ENCODE measurements around the gene OR2Y1.
A peak's percentile ranks its signal among the peaks of the same experiment; 100 is the strongest.
"Not testable (repeated sequence)": the region's sequence is repeated elsewhere in the genome, so short reads cannot be mapped to it uniquely, and the experiment has no call there.

OR2Y1 gene

DNA sequence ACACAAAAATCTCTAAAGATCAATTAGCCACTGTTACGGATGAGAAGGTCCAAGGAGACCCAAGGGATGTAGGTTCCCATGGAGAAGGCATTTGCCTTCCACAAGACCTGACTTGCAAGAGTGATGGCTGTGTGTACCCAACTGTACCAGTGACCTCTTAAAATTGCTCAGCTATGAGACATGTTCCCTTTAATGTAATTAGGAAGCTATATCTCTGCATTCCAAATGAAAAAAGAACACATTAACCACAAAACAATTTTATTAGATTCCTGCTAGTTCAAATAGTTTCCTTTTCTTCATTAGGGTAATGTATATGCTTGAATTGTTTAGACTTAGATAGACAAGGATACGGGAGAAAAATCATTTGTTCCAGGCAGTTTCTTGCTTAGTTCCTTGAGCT, 3.3 kb downstream of the OR2Y1 start:
- DNase-seq, result no peak

DNA sequence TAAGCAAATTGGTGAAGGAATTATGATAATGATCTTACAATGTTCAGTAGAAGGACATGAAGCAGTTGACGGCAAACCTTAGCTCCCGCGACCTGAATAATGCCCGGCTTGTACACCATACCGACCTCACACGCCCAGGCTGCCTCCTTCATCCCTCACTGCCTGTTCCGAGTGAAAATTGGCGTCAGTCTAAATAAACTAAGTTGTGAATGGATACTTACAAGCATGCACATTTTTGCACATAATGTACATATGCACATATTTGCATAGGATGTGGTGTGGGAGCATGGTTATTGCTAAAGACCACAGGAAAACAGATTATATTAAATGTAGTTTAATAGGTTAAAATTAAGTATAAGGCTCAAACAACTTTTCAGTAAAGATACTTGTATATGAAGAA, 14.9 kb downstream of the OR2Y1 start:
- DNase-seq, result no peak

DNA sequence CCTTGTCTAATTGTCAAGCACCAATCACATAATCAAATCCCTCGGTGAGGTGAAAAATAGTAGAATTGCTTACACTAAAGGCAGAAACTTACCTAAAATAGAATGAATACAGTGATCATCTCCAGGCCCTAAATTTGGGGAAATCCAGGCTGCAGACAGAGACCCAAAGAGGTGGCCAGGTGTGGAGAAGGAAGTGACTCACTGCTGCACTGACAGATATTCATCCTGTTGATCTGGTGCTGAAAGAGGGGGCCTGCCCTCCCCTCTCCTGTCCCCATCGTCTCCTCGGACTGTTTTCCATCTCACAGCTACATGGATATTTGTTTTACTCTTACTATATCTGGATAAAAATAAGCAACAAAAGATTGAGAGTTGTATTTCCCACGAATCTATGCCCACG, 15.9 kb downstream of the OR2Y1 start:
- DNase-seq, result no peak

DNA sequence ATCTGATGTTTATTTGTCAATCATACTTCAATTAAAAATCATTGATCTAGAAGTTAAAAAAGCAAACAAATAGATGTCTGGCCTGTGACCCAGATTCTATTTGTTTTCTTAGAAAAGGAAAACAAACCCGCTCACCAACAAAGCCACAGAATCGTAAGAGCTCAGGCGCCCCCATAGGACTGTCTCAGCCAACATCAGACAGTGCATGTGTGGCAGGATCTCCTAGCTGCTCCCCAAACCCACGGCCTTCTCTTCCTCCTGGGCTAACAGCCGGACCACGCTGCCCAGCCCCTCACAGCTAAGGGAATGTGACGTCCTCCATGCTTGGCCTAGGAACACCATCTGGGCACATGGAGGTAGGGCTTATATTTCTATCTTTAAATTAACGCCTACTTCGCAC, 19.4 kb downstream of the OR2Y1 start:
- DNase-seq, result no peak

DNA sequence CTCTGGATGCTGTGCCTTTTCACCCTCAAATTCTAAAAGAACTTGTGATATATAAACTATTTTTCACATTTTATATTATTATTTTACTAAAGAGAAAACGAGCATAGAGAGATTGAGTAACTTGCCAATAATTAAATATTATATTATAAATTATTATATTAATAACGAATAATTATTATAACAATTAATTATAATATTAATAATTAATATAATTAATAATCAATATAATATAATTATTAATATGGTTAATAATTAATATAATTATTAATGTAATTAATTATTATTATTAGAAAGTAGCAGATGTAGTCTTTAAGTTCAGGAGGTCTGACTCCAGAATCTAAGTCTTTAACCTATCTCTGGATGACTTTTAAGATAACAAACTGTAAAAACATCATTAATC, 20.1 kb downstream of the OR2Y1 start:
- no peak for DNase-seq

- peak; percentile 24 for DNase-seq
These were observed 20.9 kb downstream of the OR2Y1 start for GRCh38 chr5:180718810-180719453.

DNA sequence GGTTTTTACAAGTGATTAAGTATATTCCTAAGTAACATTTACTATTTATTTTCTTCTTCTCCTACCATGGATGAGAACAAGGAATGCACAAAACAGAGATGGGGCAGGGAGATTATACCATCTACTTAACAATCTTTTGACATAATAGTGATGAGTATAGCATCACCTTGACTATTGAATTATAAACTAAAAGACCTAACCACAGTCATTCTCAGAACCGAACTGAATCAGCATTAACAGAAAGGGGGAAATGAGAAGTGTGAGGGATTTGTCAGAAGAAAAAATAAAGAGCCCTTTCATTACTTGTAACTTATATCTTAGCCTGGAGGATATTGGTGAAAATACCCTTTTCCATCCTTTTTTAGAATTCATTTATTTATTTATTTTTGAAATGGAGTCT, 21.9 kb downstream of the OR2Y1 start:
- DNase-seq, result no peak

- no peak for DNase-seq
These were observed 35.5 kb downstream of the OR2Y1 start for GRCh38 chr5:180704362-180704761.

DNA sequence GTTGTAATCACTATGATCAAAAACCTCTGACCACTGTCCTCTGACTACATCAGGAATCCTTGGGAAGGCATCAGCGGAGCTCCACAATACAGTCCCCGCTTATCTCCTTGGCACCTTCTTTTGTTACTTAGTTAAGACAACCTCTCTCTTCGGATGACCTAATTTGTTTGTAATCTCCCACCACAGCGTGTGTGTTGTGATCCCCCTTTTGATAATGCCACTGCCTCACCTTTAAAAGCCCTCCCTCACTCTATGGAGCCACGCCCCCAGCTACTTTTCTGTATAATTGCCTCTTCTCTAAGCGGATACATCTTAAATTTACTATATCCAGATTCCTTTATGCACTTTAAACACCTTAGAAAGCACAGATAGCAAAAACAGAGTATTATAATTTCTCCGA, 35.9 kb downstream of the OR2Y1 start:
- no peak for DNase-seq

DNA sequence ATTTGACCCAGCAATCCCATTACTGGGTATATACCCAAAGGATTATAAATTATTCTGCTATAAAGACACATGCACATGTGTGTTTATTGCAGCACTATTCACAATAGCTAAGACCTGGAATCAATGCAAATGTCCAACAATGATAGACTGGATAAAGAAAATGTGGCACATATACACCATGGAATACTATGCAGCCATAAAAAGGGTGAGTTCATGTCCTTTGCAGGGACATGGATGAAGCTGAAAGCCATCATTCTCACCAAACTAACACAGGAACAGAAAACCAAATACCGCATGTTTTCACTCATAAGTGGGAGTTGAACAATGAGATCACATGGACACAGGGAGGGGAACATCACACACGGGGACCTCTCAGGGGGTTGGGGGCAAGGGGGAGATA, 36.5 kb downstream of the OR2Y1 start:
- DNase-seq, result not testable (repeated sequence)

DNA sequence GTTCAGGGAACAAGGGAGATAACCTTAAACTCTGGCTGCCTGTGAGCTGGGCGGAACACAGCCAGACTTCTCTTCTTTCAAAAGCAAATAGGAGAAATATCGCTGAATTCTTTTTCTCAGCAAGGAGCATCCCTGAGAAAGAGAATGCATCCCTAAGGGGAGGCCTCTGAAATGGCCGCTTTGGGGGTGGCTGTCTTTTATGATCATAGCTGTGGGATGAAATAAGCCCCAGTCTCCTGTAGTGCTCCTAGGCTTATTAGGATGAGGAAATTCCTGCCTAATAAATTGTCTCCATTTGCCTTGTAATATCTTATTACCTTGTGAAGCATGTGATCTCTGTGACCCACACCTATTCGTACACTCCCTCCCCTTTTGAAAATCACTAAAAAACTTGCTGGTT, 39.4 kb downstream of the OR2Y1 start:
- DNase-seq, result not testable (repeated sequence)

DNA sequence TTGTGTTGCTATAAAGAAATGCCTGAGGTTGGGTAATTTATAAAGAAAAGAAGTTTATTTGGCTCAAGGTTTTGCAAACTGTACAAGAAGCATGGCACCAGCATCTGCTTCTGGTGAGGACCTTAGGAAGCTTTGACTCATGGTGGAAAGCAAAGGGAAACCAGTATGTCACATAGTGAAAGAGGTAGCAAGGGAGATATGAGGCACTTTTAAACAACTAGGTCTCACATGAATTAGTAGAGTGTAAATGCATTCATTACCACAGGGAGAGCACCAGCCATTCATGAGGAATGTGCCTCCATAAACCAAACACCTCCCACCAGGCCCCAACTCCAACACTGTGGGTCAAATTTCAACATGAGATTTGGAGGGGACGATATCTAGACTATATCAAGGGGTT, 40.8 kb downstream of the OR2Y1 start:
- DNase-seq, result no peak

DNA sequence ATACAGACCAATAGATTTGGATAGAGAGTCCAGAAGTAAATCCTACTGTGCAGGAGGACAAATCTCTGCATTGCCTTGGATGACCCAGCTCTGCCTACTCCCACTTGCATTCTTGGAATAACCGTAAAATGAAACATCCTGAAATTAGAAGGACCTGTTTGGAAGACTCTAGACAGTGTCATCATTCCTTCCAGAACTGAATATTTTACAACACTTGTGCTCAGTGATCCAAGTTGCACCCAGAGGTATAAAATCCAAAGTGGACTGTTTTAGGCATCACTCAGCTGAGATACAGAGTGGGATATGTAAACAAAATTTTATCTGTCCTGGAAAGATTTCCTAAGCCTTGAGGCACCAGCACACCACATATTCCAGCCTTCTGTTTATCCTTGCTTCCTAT, 43.7 kb downstream of the OR2Y1 start:
- no peak for DNase-seq

DNA sequence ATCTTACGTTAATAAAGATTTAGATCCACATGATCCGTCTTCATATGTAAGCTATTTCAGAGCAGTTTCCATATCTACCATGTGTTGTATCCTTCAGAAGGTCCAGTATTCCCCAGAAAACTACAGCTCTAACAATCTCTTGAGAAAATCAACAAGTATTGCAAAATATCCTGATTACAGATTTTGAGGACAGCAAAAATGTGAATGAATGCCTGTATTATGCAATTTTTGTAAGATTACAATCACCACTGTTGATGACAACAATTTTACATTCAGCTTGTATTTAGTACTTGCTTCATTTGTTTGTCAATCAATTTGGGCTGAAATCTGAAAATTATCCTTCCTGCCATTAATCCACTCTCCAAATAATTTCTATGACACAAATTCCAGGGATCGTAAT, 47.4 kb downstream of the OR2Y1 start:
- DNase-seq, result no peak

DNA sequence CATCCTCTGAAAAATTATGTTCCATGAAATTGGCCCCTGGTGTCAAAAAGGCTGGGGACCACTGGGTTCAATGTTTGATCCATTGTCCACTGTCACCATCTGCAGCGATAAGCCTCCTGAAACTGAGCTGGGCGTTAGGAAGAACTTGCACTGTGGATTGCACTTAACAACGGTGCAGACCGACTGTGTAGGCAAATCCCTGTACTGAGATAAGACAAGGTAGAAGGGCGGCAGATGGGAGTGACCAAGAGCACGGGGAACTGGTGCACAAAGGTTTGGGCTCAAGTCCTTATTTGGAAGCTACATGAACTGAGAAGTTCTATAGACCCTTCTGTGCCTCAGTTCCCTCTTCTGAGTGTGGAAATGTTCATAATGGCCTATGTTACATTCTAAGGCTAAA, 48.8 kb downstream of the OR2Y1 start:
- DNase-seq, result no peak

GRCh38 chr5:180690562-180690961, 49.3 kb downstream of the OR2Y1 start:
- DNase-seq, result no peak

DNA sequence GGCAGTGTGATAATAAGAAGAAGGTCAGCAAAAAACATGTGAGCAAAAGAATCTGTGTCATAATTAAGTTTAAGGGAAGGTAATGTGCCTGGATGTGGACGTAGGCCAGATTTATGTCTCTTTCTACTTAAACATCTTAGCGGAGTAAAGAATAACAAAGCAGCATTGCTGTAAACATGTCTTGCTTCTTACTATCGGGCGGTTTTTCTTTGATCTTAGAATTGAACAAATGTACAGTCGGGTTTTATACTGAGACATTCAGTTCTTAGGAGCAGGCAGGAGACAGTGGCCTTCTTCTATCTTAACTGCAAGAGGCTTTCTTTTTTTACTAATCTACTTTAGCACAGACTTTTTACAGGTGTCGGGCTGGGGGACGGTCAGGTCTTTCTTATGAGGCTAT, 50.1 kb downstream of the OR2Y1 start:
- DNase-seq, result no peak
